Stimulated activated CD4-positive, alpha-beta T cell treated with anti-CD3 and anti-CD28 coated beads, TNF-alpha, amount 100 ng/mL, for 1 hour (primary cell): ENCODE measurements around the gene CROCC2.

ENCODE experiments used
- DNase-seq, 3 donors: peaks; one replicate each; pipeline ENCODE4 v3.0.0-alpha.2; 2020; ENCODE audit warnings: low read depth in 3 of 3, low spot score in 1 of 3

The CROCC2 gene

DNA sequence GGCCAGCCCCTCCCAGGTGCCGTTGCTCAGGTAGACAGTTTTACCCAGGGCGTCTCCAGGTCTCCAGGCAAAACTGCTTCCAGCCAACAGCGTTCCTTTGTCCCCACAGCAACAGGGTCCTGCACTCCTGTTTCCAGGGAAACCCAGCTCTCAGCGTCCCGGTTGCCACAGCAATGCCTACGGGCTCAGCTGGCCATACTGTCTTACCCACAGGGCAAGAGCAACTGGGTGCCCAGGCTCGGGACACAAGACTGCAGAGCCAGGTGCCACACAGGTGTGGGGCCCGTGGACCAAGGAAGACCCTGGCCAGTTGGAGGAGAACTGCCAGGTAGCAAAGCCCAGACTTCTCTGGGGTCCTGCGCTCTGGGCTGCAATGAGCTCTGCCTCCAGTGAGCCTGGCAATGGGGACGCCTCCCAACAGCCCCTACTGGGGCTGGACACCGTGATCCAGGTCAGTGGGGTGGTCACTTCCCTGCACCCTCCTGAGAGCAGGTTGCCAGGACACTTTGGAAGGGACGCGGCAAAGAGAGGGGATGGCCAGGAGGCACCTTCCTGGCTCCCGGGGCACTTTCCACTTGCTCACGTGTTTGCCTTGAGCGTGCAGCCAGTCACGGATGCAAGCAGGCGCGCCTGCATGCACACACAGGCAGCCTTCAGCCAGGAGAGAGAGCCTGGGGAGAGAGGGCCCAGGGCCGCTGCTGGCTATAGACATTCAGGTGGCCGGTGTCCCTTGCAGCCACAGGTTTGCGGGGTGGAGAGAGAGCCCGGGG, at the start of gene CROCC2:
Gene CROCC2 (plus strand): TSS at position 196 of the 770 bp plus-strand sequence. CDS start 178 bp downstream, at position 374.
- no peak for DNase-seq

DNA sequence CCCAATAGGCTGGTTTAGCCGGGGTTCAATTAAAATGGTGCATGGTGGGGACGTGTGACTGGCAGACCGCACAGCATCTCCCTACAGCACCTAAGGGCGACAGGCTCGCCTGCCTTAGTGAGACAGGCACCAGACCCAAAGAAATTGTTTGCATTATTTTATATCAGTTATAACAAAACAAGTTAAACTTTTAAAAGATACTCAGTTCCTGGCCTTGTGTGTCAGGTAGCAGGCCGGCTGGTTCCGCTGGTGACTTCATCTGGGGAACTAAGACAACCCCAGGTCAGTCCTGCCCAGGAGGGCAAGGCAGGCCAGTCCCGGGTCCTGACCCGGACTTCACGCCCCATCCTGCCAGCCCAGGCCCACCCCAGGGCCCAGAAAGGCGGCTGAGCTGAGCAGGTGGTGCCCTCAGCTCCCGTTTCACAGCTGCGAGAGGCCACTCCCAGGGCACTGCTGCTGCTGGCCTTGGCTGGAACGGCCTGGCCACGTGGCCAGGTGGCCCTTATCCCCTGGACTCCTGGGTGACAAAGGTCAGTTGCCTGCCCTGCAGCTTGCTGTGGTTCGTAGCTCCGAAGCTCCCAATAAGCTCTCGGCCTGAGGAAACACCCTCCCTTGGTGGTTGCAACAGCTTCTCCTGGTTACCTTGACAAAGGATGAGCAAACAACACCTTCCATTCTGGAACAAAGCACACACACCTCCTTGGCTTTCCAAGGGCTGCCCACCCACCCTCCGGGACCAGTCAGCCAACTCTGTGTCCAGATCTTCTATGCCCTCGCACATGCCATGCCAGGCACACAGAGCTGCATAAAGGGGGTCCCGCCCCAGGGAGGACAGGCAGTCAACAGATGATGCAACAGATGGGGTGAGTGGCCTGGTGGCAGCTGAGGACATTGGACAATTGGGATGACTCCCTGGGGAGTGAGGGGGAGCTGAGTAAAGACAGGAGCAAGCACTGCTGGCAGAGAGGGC, 48.8 kb upstream of the CROCC2 start:
- no peak for DNase-seq

DNA sequence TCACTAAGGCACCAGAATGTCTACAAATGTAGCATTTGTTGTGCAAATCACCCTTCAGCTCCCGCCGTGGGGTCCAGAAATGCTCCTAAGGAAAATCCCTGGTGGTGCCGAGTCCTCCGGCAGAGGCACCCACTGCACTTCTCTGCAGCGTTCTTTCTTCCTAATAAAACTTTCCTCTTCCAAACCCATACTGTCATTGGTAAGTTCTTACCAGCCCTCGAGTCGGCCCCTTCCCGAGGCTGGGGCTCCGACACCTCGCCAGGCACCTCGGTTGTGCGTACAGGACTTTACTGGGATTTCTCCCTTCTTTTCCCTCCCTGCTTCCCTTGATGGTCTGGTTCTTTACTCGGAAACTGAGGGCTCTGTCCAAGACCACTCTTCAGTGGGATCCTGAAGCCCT, 47.8 kb upstream of the CROCC2 start:
- no peak for DNase-seq

DNA sequence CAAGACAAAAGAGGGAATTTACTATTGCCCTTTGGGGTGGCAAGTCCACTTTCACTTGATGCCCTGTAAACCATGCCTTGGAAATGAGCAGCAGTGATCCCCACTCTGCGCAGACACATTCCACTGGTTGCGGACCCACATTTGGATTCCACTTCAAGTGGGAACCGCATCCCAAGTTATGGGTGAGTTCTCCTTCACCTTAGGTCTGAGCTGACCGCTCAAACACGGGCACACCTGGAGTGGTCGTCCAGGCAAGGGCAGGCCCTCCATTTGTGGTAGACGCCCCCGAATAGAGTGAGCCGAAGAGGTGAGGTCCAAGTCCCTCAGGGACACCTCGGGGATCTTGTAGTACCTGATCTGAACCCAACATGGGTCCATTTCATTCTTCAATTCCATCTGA, 47.3 kb upstream of the CROCC2 start:
- DNase-seq: no peak

DNA sequence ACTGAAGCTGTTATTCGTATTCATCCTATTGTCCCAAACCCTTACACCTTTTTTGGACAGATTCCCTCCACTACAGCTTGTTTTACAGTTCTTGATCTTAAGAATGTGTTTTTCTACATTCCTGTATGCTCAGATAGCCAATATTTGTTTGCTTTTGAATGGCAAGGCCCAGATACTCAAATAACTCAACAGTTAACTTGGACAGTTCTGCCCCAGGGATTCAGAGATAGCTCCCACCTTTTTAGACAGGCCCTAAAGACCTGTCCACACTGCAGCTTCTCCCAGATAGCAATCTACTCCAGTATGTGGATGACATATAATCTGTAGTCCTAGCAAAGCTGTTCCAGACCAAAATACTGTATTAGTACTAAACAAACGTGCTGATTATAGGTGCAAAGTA, 44.6 kb upstream of the CROCC2 start:
- DNase-seq: no peak

DNA sequence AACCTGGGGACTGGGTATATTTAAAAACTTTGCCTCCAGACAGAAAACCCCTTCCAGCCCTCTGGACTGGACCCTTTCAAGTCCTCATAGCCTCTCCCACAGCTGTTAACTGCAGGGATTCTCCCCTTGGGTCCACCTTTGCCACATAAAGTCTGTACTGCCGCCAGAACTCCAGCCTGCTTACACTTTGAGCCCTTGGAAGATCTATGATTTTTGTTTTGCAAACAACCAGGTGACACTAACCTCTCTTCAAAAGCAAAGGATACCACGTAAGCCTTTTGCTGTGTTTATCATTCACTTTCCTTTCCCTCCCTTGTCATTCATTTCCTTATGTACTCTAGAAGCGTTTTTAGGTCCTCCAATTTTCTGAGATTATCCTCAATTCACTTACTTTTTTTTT, 41.7 kb upstream of the CROCC2 start:
- no peak for DNase-seq

DNA sequence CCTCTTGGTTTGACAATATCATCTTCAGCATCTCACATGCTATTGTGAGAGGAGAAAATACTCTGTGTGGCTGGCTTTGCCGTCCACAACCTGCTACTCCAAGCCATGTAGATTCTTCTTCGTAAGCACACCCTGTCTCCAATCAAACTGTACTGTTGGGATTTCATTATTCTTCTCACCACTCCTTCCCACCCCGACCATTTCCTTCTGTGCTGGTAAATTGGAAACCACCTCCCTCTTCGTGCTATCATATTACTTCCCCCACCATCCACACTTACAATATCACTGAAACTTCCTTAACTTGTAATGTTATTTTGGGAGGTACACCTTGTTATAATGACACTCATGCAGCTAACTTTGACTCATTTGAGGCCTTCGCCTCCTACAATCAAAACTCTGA, 40.7 kb upstream of the CROCC2 start:
- no peak for DNase-seq

DNA sequence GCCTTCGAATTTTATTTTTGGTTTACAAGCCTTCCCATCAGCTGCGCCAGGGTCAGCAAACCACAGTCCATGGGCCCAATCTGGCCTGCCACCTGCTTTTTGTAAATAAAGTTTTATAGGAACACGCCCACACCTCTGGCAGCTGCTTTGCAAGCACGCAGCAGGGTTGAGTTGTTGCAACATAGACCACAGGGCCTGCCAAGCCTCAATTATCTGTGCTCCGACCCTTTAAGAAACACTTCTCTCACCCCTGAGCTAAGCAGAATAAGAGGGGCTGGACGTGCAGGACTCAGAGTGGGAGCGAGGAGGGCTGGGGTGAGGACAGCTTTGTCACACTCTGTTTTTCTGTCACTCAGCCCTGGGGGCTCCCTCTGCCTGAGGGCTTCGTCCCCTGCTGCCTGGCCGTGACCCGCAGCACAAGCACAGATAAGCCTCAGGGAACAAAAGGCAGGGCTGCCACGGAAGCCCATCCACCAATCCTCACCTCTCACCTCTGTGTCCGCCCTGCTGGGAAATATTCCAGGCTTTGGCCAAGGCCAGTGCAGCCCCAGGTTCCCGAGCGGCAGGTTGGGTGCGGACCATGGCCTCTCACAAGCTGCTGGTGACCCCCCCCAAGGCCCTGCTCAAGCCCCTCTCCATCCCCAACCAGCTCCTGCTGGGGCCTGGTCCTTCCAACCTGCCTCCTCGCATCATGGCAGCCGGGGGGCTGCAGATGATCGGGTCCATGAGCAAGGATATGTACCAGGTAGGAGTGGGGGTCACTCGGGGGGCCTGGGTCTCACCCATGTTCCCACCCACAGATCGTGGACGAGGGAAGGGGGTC, 37.6 kb upstream of the CROCC2 start, which contains the start of gene AGXT:
Gene AGXT (plus strand): TSS at position 539 of the 823 bp plus-strand sequence. CDS start 42 bp downstream, at position 581.
- no peak for DNase-seq

DNA sequence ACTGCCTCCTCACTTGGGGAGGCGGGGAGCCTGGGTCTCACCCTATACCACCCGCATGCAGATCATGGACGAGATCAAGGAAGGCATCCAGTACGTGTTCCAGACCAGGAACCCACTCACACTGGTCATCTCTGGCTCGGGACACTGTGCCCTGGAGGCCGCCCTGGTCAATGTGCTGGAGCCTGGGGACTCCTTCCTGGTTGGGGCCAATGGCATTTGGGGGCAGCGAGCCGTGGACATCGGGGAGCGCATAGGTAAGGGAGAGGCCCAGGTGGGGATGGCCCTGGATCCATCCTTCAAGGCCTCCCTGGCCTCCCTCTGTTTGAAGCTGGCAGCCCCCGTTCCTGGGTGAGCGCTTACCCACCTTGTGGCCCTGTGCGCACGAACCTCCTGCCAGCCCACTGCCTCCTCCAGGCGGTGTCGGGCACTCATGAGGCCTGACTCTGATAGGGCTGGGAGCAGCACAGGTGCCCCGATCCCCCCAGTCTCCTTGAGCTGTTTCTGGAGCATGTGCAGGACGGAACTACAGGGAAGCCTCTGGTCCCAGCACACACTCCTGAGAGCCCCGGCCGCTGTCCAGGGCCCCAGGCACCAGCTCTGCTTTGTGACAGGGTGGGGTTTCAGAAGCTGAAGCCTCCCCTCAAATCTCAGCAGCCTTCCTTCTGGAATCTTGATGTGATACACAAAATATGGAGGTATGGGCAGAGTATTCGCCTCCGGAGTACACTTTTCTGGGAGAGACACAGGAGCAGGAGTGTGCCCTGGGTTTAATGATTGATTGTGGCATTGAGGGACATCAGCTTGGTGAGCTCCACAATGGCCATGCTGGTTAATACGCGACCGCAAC, 36.8 kb upstream of the CROCC2 start:
- DNase-seq: no peak

DNA sequence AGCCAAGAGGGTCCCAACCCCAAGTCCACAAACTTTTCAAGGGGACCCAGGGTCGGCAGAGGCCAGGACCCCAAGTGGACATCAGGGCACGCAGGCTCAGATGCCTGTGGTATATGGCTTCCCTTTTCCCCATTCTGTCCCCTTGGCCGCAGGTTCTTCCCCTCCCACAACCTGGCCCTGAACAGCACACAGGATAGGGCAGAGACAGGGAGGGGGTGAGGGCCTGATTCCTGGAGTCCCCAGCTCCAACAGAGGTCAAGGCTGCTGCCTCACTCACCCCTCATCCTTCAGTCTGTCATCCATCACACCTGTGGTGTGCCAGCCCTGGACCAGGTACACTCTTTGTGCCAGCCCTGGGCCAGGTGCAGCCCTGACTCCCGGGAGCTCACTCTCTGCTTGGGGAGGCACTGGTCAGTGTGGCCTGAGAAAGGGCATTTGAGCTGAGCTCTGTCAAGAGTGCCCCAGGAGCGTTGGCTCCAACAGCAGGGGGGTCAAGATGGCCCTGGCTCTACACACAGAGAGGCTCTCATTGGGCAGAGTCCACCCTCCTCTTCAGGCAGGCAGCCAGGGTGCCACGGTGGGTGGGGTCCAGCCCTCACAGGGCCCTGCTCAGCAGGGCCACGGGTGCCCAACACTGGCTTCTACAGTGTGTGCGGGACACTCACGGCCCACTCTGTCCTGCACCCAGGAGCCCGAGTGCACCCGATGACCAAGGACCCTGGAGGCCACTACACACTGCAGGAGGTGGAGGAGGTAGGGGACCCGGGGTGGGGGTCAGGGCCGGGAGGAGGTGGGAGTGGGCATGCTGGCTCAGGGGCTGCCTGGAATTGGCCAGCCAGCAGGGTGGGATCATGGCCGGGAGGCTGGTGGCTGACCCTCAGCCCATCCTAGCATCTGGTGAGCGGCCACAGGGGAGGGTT, 35.9 kb upstream of the CROCC2 start:
- DNase-seq: no peak

DNA sequence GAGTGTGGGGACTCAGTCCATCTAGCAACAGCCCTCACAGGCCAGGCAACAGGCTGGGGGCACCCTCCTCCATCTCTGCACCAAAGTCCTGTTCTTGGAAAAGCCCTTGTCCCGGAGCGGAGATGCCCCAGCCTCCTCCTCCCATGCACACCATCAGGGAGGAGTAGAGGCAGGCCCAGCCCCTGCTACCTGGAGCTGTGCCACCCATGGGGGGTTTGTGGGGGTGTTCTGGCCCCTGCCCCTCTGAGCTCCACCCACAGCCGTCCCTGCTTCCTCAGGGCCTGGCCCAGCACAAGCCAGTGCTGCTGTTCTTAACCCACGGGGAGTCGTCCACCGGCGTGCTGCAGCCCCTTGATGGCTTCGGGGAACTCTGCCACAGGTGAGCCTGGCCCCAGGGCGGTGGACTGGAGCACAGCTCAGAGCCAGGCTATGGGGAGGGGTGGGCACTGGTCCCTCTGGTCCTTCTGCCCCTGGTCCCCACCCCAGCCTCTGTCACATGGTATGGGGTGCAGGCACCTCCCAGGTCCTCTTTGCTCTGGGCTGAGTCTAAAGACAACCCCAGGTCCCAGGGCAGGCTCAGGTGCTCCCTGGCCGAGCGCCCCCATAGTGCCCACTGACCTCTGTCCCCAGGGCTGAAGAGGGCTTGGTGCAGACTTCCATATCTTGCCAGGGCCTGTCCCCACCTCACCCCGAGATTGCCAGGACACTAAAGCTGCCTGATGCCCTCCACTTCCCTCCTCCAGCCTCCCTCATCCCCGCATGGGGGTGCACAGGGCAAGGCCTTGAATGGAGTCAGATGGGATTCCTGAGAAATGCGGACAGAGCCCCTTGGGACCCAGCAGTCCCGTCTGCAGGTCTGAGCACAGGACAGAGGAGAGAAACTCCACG, 34.8 kb upstream of the CROCC2 start:
- no peak for DNase-seq

DNA sequence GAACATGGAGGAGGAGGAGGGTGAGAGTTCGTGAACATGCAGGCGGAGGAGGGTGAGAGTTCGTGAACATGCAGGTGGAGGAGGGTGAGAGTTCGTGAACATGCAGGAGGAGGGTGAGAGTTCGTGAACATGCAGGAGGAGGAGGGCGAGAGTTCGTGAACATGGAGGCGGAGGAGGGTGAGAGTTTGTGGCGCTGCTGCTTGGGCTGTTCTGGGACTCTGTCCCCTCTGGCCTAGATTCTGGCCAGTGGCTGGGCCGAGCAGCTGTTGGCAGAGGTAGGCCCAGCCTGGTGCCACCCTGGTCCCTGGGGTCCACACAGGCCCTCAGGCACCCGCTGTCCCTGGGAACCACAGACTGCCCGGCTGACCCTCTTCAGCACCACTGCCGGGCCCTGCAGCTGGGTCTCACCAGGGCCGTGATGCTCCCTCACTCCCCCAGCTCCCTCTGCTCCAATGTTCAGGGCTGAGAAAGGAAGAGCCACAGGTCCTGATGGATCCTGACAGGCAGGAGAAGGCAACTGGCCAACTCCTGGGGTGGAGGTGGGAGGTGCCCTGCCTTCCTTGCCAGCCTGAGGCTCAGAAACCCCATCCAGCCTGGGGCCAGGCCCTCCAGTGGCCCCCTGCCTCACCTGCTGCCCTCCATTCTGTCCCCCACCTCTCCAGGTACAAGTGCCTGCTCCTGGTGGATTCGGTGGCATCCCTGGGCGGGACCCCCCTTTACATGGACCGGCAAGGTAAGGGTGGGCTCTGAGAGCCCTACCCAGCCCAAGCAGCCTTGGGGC, 33.6 kb upstream of the CROCC2 start:
- DNase-seq: no peak

DNA sequence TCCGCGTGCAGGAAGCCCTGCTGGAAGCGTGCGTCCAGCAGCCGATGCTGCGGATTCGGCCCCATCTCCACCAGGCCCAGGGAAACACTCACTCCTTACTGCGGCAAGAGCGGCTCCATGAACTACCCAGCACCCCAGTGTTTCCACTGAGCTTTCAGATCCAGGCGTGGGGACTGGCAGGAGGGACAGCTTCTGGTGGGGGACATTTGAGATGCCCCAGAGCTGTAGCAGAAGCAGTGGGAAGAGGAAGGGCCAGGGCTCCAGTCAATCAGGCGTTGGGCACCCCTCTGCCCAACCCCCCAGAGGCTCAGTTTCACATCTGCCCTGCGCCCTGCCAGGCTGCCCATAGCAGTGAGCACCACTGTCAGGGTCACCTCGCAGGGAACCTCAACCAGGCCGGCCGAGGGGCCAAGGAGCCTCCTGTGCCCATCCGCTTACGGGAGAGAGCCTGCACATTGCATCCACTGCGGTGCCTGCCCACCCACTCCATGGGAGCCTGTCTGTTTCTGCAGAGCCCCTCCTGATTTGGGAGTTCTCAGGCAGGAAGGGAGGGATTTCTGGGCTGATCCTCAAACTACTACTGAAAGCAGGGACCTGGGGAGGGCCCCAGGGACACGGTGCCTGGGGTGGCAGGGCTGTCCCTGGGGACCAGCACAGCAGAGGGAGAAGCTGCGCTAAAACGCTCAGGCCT, 32.9 kb upstream of the CROCC2 start:
- no peak for DNase-seq

DNA sequence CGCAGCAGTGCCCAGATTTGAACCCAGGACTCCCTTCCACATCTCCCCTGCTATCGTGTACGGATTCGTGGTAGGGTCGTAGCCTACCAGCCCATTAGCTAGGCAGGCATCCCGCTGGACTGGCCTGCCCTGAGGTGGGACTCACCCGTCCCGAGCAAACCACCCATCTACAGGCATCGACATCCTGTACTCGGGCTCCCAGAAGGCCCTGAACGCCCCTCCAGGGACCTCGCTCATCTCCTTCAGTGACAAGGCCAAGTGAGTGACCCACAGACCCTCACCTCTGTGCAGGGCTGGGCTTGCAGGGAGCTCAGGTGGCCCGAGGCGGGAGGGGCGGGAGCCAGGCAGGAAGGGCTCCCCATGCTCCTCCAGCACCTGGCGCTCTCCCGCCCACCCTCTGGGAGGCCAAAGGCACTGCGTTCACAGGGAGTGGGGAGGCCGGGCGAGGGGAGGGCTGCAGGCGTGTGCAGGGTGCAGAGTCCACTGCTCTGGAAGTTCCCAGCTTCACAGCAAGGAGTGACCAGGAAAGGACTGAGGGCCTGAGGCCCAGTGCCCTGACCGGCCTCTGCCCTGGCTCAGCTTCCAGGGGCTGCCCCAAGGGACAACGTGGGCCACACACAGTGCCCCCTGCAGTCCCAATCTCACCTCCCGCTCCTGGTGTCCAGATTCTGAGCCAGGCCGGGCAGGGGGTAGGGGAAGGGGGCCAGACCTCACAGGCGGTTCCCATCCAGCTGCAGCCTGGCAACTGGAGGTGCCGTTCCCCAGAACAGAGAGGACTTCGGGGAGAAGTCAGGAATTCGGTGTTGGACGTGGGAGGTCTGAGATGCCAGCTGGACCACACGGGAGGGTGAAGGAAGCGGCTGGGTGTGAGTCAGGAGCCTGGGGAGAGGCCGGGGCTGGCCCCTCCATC, 32.1 kb upstream of the CROCC2 start:
- no peak for DNase-seq

DNA sequence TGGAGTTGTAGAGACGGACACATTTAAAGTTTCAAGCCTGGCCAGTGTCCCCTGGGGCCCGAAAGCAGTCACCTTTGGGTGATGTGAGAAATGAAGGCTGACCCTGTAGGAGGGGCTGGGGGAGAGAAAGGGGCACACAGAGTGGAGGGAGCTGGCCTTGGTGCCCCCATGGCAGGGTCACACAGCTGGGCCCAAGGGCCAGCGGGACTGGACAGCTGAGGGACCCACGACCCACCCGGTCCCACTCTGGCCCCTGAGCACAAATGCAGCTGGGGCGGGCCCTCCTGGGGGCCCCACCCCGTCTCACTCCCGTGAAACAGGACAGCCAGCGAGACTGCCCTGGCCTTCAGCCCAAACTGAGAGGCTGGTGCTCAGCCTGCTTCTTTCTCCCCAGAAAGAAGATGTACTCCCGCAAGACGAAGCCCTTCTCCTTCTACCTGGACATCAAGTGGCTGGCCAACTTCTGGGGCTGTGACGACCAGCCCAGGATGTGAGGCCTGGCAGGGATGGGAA, 31.4 kb upstream of the CROCC2 start:
- no peak for DNase-seq
